Measurements from ENCODE around the gene GCNT2.
A peak's percentile ranks its signal among the peaks of the same experiment; 100 is the strongest.
"Not testable (repeated sequence)": the region's sequence is repeated elsewhere in the genome, so short reads cannot be mapped to it uniquely, and the experiment has no call there.

GCNT2 gene

DNA sequence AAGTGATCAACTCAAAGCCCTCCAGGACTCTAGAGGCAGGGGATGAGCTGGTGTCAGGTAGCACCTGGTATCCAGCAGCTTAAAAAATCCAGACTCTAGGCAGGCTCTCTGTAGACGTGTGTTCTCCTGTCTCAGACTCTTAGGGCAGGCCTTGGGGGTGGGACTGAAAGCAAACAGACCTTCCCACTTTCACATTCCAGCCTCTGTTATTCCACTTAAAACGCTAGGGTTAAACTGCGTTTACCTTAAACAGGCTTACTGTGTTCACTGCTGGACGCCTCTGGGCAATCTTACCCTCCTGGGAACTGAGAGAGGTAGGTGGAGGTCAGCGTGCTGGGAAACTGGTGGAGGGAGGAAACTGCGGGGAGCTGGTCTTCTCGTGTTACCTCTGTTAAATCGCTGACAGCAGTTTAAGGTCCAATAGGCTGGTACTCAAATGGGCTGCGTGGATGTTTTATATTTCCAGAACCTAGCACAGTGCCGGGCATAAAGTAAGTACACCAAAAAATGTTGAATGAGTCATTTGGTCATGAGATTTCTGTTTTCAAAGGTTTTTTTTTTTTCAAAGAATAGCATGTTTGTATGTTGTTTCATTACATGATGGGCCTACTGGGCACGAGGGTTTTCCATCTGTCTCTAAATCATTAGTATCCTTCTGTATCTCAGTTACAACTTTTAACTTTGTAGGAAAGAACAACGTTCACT is at the start of gene GCNT2:
Gene GCNT2 (plus strand): TSS at position 248 of the 705 bp plus-strand sequence. CDS start 7,561 bp downstream, outside the sequence.
- DNase-seq: no peak

DNA sequence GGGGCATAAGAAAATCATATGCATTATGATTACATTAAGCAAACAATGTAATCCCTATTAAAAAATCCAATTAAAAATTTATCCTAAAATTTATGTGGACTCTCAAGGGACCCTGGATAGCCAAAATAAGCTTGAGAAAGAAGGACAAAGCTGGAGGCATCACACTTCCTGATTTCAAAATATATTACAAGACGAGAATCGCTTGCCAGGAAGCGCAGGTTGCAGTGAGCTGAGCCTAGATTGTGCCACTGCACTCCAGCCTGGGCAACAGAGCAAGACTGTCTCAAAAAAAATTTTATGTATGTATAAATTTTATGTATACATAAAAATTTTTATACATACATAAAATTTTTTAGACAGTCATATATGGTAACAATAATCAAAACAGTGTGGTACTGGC is 48.5 kb upstream of the GCNT2 start:
- no peak for DNase-seq

DNA sequence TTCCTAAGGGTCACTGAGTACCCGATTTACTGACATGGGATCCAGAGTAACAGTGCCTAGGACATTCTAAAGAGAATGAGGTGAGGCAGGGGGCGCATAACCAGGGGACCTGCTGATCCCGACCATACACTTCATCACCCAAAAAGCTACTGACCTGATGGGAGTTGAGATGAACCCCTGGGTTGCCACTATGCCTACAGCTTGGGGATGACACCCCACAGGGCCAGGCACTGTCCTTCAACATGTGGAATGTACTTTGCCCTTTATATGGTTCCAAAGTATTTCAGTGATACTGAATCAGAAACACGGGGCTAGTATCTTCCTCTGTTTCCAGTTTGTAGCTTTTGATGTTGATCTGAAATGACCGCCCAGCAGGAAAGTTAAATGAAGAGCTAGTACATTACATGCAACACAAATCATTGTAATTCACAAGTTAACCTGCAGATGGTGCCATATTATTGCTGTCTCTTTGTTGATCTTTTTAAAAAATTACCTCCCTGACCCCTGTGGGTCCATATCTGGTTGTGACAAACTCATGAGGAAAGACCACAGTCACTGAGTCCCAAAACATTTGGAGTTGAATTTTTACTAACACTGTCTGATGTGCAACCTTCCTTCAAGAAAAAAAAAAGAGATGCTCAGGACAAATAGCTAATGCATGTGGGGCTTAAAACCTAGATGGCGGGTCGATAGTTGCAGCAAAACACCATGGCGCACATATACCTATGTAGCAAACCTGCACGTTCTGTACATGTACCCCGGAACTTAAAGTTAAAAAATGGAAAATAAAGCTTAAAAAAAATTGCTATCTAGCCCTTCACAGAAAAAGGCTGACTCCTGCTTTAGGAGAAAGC is 42.7 kb upstream of the GCNT2 start:
- DNase-seq: peak; percentile 56

DNA sequence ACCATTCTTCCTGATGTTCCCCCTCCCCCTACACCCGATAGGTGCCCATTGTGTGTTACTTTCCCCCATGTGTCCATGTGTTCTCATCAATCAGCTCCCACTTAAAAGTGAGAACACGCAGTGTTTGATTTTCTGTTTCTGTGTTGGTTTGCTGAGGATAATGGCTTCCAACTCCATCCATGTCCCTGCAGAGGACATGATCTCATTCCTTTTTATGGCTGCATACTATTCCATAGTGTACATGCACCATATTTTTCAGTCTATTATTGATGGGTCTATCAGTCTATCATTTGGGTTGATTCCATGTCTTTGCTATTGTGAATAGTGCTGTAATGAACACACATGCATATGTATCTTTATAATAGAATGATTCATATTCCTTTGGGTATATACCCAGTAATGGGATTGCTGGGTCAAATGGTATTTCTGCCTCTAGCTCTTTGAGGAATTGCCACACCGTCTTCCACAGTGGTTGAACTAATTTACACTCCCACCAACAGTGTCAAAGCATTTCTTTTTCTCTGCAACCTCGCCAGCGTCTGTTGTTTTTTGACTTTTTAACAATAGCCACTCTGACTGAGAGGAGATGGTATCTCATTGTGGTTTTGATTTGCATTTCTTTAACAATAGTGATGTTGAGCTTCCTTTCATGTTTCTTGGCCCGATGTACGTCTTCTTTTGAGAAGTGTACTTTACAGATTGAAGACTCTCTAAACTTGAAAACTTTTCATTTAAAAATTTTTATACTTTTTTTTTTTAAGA is 41.0 kb upstream of the GCNT2 start:
- DNase-seq: no peak

DNA sequence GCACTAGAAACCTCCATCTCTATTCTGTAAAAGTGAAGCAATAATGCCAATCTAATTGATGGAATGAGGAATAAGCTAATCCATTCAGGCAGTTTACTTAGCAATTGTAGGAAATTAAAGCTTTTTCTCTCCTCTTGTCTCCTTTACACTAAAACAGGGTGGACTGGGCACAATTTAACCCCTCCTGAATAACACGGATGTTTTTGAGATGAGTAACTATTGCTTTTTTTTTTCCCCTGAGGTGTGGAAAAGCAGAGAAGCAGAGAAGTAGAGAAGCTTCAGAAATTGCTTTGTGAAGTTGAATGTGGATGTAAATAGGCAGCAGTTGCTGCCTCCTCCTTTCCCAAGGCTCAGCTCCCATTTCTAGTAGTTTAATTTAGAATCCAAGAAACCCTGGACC is 40.0 kb upstream of the GCNT2 start:
- DNase-seq: no peak

DNA sequence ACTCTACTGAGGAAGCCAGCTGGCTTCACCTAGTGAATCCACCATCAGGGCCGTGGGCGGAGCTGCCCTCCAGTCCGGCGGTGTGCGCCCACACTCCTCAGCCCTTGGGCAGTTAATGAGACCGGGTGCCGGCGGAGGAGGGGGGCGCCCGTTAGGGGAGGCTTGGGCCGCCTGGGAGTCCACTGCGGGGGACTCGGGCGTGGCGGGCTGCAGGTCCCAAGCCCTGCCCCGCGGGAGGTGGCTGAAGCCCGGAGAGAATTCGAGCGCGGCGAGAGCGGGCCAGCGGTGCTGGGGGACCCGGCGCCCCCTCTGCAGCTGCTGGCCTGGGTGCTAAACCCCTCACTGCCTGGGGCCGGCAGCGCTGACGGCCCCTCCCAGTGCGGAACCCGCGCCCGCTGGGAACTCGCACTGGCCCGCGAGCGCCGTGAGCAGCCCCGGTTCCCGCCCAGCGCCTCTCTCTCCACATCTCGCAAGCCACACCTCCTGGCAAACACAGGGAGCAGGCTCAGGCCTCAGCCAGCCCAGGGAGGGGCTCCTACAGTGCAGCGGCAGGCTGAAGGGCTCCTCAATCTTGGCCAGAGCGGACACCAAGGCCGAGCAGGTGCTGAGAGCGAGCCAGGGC is 38.4 kb upstream of the GCNT2 start:
- DNase-seq: no peak

DNA sequence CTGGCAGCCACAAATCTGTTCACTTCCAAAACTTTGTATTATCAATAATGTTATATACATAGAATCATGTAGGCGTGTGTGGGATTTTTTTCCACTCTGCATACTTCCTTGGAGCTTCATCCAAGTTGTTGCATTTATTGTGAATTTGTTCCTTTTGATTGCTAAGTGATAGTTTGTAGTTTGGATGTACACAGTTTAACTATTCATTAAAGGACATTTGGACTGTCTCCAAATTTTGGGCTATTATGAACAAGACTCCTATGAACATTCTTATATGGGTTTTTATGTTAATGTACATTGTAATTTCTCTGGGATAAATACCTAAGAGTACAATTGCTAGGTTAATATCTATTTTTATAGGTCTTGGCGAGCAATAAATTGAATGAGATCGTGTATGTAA is 36.2 kb upstream of the GCNT2 start:
- no peak for DNase-seq

DNA sequence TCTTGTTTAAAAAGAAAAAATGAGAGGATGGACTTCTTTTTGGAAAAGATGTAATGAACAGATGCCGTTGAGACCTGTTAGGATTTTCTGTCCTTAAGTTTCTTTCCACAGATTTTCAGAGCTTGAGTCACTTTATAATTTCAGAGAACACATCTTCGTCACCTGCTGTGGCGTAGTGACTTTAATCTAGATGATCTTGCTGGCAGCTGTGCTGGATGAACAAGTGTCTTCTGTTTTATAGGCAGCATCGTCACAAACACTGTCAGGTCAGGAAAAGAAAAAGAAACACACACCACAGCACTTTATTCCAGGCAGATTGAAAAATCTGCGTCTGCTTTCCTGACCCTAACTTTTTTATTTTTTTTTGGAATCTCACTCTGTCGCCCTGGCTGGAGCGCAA is 35.7 kb upstream of the GCNT2 start:
- no peak for DNase-seq

DNA sequence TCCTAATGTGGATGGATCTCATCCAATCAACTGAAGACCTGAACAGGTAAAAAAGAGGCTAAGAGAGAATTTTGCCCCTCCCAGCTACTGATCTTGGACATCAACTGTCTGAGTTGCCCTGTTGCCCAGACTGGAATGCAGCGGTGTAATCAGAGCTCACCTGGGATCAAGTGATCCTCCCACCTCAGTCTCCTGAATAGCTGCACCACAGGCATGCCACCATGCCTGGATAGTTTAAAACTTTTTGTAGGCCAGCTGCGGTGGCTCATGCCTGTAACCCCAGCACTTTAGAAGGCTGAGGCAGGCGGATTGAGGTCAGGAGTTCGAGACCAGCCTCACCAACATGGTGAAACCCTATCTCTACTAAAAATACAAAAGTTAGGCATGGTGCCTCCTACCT is 34.9 kb upstream of the GCNT2 start:
- no peak for DNase-seq

DNA sequence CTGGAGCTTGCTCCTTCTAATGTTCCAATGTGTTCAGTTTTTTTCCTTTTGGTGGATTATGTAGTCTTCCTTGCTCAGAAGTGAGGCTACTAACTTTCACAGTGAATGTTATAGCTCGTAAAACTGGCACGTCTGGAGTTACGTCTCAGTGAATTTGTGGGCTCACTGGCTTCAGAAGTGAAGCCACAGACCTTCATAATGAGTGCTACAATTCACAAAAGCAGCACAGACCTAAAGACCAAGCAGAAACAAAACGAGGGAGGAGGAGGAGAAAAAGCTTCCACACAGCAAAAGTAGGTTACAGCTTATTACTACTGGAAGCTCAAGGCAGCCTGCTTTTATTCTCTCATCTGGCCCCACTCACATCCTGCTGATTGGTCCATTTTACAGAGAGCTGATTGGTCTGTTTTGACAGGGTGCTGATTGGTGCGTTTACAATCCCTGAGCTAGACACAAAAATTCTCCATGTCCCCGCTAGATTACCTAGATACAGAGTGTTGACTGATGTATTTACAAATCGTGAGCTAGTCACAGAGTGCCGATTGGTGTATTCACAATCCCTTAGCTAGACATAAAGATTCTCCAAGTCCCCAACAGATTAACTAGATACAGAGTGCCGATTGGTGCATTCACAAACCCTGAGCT is 34.1 kb upstream of the GCNT2 start:
- DNase-seq: not testable (repeated sequence)

DNA sequence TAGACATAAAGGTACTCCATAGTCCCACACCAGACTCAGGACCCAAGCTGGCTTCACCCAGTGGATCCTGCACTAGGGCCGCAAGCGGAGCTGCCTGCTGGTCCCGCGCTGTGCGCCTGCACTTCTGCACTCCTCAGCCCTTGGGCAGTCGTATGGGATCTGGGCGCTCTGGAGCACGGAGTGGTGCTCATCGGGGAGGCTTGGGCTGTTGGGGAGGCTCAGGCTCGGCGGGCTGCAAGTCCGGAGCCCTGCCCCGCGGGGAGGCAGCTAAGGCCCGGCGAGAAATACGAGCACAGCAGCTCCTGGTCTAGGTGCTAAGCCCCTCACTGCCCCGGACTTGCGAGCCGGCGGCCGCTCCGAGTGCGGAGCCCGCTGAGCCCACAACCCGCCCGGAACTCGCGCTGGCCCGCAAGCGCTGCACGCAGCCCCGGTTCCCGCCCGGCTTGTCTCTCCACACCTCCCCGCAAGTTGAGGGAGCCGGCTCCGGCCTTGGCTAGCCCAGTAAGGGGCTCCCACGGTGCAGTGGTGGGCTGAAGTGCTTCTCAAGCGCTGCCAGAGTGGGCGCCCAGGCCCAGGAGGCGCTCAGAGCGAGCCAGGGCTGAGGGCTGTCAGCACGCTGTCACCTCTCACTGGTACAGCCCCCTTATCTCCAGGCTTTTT is 33.4 kb upstream of the GCNT2 start:
- no peak for DNase-seq

DNA sequence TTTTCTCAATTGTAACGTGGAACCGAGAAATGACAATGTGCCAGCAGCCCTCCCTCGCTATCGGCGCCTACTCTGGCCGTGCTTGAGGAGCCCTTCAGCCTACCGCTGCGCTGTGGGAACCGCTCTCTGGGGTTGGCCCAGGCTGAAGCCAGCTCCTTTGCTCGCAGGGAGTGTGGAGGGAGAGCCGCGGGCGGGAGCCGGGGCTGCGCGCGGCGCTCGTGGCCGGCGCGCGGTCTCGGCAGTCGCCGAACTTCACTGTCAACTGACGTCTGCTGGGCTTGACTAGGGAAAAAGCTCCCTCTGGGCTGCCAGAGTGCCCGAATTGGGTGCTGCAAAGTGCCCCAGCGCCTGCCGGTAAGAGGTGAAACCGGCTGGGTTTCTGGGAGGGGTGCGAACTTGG is 29.7 kb upstream of the GCNT2 start:
- DNase-seq: no peak

DNA sequence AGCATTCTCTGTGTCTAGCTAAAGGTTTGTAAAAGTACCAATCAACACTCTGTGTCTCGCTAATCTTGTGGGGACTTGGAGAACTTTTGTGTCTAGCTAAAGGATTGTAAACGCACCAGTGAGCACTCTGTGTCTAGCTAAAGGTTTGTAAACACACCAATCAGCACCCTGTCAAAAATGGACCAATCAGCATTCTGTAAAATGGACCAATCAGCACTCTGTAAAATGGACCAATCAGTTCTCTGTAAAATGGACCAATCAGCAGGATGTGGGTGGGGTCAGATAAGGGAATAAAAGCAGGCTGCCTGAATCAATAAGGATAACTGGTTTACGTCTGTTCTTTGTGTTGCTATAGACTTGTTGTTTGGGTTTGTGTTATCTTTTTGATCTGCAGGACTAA is 29.2 kb upstream of the GCNT2 start:
- not testable (repeated sequence) for DNase-seq

DNA sequence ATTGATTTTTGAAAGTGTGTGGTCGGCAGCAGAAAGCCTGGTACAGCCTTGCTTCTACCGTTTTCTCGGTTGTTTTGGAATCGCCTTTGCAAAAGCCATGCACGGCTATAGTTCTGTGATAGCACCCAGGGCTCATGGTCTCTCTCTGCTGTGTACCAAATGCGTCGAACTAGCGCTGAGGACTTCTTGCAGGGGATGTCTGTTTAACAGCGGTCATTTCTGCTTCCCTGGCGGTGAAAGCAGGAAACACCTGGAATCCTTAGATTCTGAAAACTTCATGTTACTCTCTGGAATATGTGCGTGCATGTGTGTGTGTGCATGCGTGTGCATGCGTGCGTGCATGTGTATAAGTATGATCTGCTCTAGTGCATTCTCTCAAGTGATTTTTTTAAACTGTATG is 26.1 kb upstream of the GCNT2 start:
- no peak for DNase-seq

DNA sequence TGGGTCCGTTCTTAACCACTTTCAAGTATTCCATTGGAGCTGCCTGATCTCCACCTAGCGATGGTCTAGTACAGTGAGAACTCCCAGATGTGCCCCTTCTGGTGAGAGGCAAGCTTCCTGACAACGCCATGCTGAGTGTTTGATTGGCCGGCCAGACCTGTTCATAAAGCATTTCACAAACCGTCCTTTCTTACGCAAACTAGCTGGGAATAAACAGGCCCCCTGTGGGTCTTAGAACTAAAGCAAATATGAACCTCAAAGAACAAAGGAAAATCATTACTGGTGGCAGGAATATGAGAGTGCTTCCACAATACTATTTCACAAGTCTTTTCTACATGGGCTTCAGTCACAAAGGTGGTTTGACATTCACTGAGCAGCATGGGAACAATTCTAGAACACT is 15.6 kb upstream of the GCNT2 start:
- no peak for DNase-seq

DNA sequence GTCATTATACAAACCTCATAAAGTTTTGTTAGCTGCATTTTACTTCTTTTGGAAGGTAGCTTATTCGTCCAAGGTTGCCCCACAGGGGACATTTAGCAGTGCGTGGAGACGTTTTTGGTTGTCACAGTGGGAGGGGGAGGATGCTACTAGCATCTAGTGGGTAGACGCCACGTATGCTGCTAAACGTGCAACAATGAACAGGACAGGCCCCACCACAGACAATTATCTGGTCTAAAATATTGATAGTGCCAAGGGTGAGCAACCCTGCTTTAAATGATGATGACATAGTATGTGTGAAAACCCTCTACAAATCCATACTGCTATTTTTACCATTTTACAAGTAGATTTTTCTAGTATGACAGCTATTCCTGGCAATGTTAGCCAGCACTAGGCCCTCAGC is 13.9 kb upstream of the GCNT2 start:
- no peak for DNase-seq

DNA sequence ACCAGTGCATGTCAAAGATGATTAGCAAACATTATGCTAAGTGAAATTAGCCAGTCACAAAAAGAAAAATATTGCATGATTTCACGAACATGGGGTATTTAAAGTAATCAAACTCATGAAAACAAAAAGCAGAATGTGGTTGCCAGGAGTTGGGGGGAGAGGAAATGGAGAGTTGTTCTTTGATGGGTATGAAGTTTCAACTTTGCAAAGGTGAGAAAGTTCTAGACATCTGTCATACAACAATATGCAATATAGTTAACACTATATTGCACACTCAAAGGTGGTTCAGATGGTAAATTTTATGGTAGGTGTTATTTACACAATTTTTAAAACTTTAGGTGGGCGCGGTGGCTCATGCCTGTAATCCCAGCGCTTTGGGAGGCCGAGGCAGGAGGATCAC is 13.4 kb upstream of the GCNT2 start:
- no peak for DNase-seq

DNA sequence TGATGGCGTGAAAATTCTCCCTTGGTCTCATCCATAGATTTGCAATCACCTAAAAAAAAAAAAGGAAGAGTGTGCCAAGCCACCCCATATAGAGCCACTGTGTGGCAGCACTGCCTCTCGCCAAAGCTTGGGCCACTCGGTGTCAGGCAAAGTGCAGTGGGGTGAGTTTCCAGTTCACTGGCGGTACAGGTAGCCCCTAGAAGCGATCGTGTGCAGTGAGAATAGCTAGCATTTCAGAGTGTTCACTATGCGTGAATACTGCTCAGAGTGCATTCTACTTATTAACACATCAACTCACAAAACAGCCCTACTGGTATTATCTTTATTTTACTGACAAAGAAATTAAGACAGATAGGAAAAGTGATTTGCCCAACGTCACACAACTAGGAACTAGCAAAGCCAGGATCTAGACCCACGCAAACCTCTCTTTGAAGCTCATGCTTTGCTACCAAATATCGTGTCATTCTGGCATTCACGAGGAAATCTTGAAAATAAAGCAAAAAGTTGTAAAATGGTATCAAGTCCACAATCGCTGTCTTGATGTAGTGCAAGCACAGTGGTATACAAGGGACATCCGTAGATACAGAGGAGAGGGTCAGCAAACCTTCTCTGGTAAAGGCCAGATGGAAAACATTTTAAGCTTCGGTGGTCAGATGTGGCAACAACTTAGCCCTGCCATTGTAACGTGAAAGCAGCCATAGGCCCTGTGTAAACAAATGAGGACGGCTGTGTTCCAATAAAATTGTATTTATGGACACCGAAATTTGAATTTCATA is 10.4 kb upstream of the GCNT2 start:
- peak; percentile 31 for DNase-seq

DNA sequence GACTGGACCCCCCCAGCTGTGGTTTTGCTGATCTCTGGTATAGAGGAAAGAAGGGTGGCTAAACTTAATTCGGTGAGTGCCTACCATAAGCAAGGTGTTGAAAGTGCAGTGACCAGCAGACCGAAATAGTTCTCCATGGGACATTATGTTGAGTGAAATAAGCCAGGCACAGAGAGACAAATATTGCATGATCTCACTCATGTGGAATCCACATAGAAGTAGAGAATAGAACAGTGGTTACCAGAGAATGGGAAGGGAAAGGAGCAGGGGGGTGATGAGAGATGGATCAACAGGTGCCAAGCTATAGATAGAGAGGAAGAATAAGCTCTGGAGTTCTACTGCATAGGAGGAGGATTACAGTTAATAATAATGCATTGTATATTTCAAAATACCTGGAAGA is 9.7 kb upstream of the GCNT2 start:
- DNase-seq: no peak

DNA sequence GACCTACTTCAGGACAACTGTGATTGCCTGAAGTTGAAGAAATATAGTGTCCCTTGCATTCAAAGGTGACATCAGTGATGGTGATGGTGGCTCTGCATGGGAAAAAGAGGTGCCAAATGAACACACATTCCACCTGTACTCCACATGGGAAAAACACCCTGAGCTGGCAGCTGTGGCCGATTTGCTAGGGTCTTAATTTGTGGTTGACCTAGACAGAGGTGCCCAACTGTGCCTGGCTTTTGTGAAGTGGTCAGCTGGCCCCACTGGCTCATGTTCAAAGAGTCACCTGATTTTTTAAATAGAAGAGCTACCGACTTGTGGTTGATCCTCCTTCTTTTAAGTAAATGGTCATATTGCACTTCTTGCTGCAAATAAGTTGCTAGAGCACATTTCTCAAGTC is 7.6 kb upstream of the GCNT2 start:
- no peak for DNase-seq

DNA sequence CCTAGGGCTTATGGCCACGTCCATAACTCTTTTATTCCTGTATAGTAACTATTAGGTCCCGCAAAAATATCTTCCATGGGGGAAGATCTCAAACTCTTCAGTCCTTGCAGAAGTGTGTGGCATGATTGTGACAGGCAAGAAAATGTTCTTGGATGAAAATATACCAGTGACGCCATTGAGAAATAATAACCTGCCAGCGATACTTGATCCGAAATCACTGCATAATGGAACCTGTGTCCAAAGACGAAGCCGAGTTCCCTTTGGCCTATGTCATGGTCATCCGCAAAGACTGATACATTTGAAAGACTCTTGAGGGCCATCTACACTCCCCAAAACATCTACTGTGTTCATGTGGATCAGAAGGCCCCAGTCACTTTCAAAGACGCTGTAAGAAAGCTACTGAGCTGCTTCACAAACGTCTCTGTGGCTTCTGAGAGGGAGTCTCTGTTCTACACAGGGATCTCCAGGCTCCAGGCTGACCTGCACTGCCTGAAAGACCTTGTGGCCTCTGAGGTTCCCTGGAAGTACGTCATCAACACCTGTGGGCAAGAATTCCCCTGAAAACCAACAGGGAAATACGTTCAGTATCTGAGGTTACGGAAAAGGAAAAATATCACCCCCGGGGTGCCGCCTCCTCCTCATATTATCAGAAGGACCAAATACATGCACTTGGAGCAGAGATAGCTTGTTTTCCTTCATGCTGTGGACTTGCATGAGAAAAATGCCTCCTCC is 6.9 kb upstream of the GCNT2 start:
- no peak for DNase-seq

Measured in NCI-H1694 (cell line).